Suprapubic skin (tissue), 3 donors: Measurements from ENCODE around the gene SUFU.

Source experiments
- POLR2AphosphoS5 ChIP-seq, 3 donors: sonication (generic); formaldehyde crosslinking; IDR thresholded peaks; one replicate each; pipeline ENCODE4 v1.6.1; 2017; ENCODE audit warnings: antibody characterized with exemption in 3 of 3
- TF ChIP-seq, protein P1 (sequence below), 2 donors: fragments of 200-600 bp in 1 of 2; fragments of 450-650 bp in 1 of 2; sonication (generic) in 1 of 2; IDR thresholded peaks; one replicate each; pipeline ENCODE4 v1.5.1; 2016 to 2019; ENCODE audit warnings: antibody characterized with exemption in 2 of 2, mild to moderate bottlenecking in 1 of 2, moderate library complexity in 1 of 2

DNA sequence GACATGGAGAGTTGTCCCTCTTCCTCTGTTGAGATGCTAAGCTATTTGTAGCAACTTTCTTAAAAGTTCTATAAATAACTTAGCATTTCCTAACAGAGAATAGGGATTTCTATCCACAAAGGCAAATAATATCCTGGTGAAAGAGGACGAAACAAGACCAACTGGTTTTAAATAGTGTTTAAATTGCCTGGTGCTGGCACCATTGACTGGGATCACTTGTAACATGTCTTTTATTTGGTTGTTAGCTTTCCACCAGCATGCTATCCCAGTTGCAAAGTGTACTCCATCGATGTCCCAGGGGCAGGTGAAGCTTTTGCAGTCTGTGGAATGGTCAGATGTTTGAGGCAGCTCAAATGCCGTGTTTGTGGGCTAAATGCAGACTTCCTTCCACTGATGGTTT is 3.7 kb downstream of the SUFU start:
- TF ChIP-seq POLR2AphosphoS5 (IDR thresholded peaks at IDR 0.05): no peak
- TF ChIP-seq, protein P1, sequence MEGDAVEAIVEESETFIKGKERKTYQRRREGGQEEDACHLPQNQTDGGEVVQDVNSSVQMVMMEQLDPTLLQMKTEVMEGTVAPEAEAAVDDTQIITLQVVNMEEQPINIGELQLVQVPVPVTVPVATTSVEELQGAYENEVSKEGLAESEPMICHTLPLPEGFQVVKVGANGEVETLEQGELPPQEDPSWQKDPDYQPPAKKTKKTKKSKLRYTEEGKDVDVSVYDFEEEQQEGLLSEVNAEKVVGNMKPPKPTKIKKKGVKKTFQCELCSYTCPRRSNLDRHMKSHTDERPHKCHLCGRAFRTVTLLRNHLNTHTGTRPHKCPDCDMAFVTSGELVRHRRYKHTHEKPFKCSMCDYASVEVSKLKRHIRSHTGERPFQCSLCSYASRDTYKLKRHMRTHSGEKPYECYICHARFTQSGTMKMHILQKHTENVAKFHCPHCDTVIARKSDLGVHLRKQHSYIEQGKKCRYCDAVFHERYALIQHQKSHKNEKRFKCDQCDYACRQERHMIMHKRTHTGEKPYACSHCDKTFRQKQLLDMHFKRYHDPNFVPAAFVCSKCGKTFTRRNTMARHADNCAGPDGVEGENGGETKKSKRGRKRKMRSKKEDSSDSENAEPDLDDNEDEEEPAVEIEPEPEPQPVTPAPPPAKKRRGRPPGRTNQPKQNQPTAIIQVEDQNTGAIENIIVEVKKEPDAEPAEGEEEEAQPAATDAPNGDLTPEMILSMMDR (IDR thresholded peaks at IDR 0.05): no peak
